ENCODE data around the gene TNFRSF1A.

TNFRSF1A gene

GRCh38 chr12:6374028-6374785, 32.3 kb upstream of the TNFRSF1A start:
- no peak for DNase-seq (ENCODE audit: low read depth in 3 of 3)

- no peak for DNase-seq (ENCODE audit: low read depth in 3 of 3)
Measured at GRCh38 chr12:6373022-6373787, 31.3 kb upstream of the TNFRSF1A start.

- DNase-seq (ENCODE audit: low read depth in 3 of 3), result no peak
Measured at GRCh38 chr12:6372403-6373003, 30.6 kb upstream of the TNFRSF1A start.

- no peak for DNase-seq (ENCODE audit: low read depth in 3 of 3)
Measured at GRCh38 chr12:6370994-6371754, 29.3 kb upstream of the TNFRSF1A start.

GRCh38 chr12:6370576-6370935, 28.7 kb upstream of the TNFRSF1A start:
- no peak for DNase-seq (ENCODE audit: low read depth in 3 of 3)

GRCh38 chr12:6369916-6370575, 28.2 kb upstream of the TNFRSF1A start:
- no peak for DNase-seq (ENCODE audit: low read depth in 3 of 3)

GRCh38 chr12:6368906-6369525, 27.1 kb upstream of the TNFRSF1A start:
- no peak for DNase-seq (ENCODE audit: low read depth in 3 of 3)

- DNase-seq (ENCODE audit: low read depth in 3 of 3), result no peak
Measured at GRCh38 chr12:6367969-6368892, 26.4 kb upstream of the TNFRSF1A start.

GRCh38 chr12:6367065-6367968, 25.4 kb upstream of the TNFRSF1A start:
- no peak for DNase-seq (ENCODE audit: low read depth in 3 of 3)

GRCh38 chr12:6364044-6364374, 22.1 kb upstream of the TNFRSF1A start:
- no peak for DNase-seq (ENCODE audit: low read depth in 3 of 3)

- DNase-seq (ENCODE audit: low read depth in 3 of 3), result peak; percentile 37 to 70 (median 52)
Measured at GRCh38 chr12:6363330-6364043, 21.6 kb upstream of the TNFRSF1A start.

- DNase-seq (ENCODE audit: low read depth in 3 of 3), result no peak
Measured at GRCh38 chr12:6363010-6363329, 21.1 kb upstream of the TNFRSF1A start.

- no peak for DNase-seq (ENCODE audit: low read depth in 3 of 3)
Measured at GRCh38 chr12:6362403-6362802, 20.5 kb upstream of the TNFRSF1A start.

GRCh38 chr12:6361834-6362233, 20.0 kb upstream of the TNFRSF1A start:
- DNase-seq (ENCODE audit: low read depth in 3 of 3), result no peak

- no peak for DNase-seq (ENCODE audit: low read depth in 3 of 3)
Measured at GRCh38 chr12:6360578-6361490, 19.0 kb upstream of the TNFRSF1A start.

GRCh38 chr12:6360080-6360571, 18.2 kb upstream of the TNFRSF1A start:
- DNase-seq (ENCODE audit: low read depth in 3 of 3), result no peak

GRCh38 chr12:6358881-6359280, 17.0 kb upstream of the TNFRSF1A start:
- DNase-seq (ENCODE audit: low read depth in 3 of 3), result no peak
